Measurements from ENCODE around the gene MT1B.
"Not testable (repeated sequence)": the region's sequence is repeated elsewhere in the genome, so short reads cannot be mapped to it uniquely, and the experiment has no call there.

The MT1B gene

GRCh38 chr16:56670620-56670934 lies 18.9 kb downstream of the MT1B start:
- DNase-seq (ENCODE audit: low spot score): no peak
- no peak for TF ChIP-seq CTCF (IDR thresholded peaks at IDR 0.05; ENCODE audit: extremely low read depth, missing control alignments)

GRCh38 chr16:56671691-56672090 lies 20.0 kb downstream of the MT1B start:
- DNase-seq (ENCODE audit: low spot score): not testable (repeated sequence)

GRCh38 chr16:56672171-56672570 lies 20.5 kb downstream of the MT1B start:
- DNase-seq (ENCODE audit: low spot score): not testable (repeated sequence)

GRCh38 chr16:56672761-56673536 lies 21.3 kb downstream of the MT1B start:
- no peak for DNase-seq (ENCODE audit: low spot score)
- no peak for TF ChIP-seq CTCF (IDR thresholded peaks at IDR 0.05; ENCODE audit: extremely low read depth, missing control alignments)

GRCh38 chr16:56673921-56674320 lies 22.2 kb downstream of the MT1B start:
- no peak for DNase-seq (ENCODE audit: low spot score)

GRCh38 chr16:56674570-56674969 lies 22.9 kb downstream of the MT1B start:
- not testable (repeated sequence) for DNase-seq (ENCODE audit: low spot score)

More at GRCh38 chr16:56673921-56674320, 22.2 kb downstream of the MT1B start:
- peak; percentile 19 for TF ChIP-seq CTCF (IDR thresholded peaks at IDR 0.05; ENCODE audit: extremely low read depth, missing control alignments)

GRCh38 chr16:56675685-56676210 lies 24.1 kb downstream of the MT1B start:
- TF ChIP-seq CTCF (IDR thresholded peaks at IDR 0.05; ENCODE audit: extremely low read depth, missing control alignments): no peak
- no peak for DNase-seq (ENCODE audit: low spot score)

- DNase-seq (ENCODE audit: low spot score): no peak
- no peak for TF ChIP-seq CTCF (IDR thresholded peaks at IDR 0.05; ENCODE audit: extremely low read depth, missing control alignments)
These were observed 25.8 kb downstream of the MT1B start for GRCh38 chr16:56677474-56677873.

- DNase-seq (ENCODE audit: low spot score): no peak
- no peak for TF ChIP-seq CTCF (IDR thresholded peaks at IDR 0.05; ENCODE audit: extremely low read depth, missing control alignments)
These were observed 27.5 kb downstream of the MT1B start for GRCh38 chr16:56679078-56679730.
